IMR-90 (cell line): ENCODE data around the gene FAM110A.
"Not testable (repeated sequence)": the region's sequence is repeated elsewhere in the genome, so short reads cannot be mapped to it uniquely, and the experiment has no call there.

Experiments
- MAFK ChIP-seq: IDR thresholded peaks from 2 replicates; pipeline ENCODE4 v1.6.1; 2012; ENCODE audit warnings: low read depth, low read length, improper control_type of control experiment
- POLR2A ChIP-seq: IDR thresholded peaks from 2 replicates; pipeline ENCODE4 v1.6.1; 2012; ENCODE audit warnings: mild to moderate bottlenecking, low read depth, low read length

- TF ChIP-seq POLR2A, MAFK: not testable (repeated sequence)
These were observed 58.9 kb downstream of the FAM110A start for GRCh38 chr20:892371-892770.
